Liver (tissue), 3 donors: ENCODE data around the gene DNMT3A.

Source experiments
- EGR1 ChIP-seq, 2 donors: IDR thresholded peaks; 2 replicates each; pipeline ENCODE4 v1.6.1; 2016 to 2018; ENCODE audit warnings: antibody characterized with exemption in 2 of 2, low read depth in 2 of 2
- TAF1 ChIP-seq: conservative IDR thresholded peaks from 2 replicates; pipeline ENCODE4 v1.6.1; 2016; ENCODE audit warnings: antibody characterized with exemption, mild to moderate bottlenecking
- YY1 ChIP-seq: IDR thresholded peaks from 2 replicates; pipeline ENCODE4 v1.6.1; 2016; ENCODE audit warnings: antibody characterized with exemption, mild to moderate bottlenecking
- TF ChIP-seq, protein P1 (sequence below): fragments of 150-350 bp; IDR thresholded peaks from 2 replicates; pipeline ENCODE4 v1.5.1; 2017; ENCODE audit warnings: improper control_type of control experiment, low read depth, low read length; ENCODE audit not compliant: missing input control
- TF ChIP-seq, protein P2 (sequence below): IDR thresholded peaks from 2 replicates; pipeline ENCODE4 v1.6.1; 2016; ENCODE audit warnings: antibody characterized with exemption, mild to moderate bottlenecking
- donor health status: healthy.
- donor health status: healthy.

DNA sequence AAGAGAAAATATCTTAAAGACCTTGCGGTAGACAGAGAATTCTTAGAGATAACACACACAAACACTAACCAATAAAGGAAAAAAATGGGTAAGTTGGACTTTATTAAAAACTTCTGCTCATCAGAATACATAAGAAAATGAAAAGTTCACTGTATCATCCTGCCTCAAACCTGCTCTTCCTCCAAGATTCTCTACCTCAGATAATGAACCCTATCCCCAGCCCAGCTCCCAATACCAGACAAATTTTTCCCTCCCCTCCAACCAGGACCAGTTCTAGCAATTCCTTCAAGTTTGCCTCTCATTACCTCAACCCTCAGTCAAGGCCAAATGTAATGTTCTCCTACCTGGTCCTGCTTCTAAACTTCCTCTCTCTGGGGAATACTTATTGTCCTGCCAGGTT is 79.4 kb downstream of the DNMT3A start:
- TF ChIP-seq, protein P1, sequence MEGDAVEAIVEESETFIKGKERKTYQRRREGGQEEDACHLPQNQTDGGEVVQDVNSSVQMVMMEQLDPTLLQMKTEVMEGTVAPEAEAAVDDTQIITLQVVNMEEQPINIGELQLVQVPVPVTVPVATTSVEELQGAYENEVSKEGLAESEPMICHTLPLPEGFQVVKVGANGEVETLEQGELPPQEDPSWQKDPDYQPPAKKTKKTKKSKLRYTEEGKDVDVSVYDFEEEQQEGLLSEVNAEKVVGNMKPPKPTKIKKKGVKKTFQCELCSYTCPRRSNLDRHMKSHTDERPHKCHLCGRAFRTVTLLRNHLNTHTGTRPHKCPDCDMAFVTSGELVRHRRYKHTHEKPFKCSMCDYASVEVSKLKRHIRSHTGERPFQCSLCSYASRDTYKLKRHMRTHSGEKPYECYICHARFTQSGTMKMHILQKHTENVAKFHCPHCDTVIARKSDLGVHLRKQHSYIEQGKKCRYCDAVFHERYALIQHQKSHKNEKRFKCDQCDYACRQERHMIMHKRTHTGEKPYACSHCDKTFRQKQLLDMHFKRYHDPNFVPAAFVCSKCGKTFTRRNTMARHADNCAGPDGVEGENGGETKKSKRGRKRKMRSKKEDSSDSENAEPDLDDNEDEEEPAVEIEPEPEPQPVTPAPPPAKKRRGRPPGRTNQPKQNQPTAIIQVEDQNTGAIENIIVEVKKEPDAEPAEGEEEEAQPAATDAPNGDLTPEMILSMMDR = no peak
- TF ChIP-seq EGR1 (IDR thresholded peaks at IDR 0.05; ENCODE audit: low read depth in 2 of 2) = no peak
- TF ChIP-seq YY1 = no peak
- TF ChIP-seq, protein P2, sequence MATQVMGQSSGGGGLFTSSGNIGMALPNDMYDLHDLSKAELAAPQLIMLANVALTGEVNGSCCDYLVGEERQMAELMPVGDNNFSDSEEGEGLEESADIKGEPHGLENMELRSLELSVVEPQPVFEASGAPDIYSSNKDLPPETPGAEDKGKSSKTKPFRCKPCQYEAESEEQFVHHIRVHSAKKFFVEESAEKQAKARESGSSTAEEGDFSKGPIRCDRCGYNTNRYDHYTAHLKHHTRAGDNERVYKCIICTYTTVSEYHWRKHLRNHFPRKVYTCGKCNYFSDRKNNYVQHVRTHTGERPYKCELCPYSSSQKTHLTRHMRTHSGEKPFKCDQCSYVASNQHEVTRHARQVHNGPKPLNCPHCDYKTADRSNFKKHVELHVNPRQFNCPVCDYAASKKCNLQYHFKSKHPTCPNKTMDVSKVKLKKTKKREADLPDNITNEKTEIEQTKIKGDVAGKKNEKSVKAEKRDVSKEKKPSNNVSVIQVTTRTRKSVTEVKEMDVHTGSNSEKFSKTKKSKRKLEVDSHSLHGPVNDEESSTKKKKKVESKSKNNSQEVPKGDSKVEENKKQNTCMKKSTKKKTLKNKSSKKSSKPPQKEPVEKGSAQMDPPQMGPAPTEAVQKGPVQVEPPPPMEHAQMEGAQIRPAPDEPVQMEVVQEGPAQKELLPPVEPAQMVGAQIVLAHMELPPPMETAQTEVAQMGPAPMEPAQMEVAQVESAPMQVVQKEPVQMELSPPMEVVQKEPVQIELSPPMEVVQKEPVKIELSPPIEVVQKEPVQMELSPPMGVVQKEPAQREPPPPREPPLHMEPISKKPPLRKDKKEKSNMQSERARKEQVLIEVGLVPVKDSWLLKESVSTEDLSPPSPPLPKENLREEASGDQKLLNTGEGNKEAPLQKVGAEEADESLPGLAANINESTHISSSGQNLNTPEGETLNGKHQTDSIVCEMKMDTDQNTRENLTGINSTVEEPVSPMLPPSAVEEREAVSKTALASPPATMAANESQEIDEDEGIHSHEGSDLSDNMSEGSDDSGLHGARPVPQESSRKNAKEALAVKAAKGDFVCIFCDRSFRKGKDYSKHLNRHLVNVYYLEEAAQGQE = no peak
- no peak for TF ChIP-seq TAF1
